ENCODE measurements around the gene FKBP1A.
"Not testable (repeated sequence)": the region's sequence is repeated elsewhere in the genome, so short reads cannot be mapped to it uniquely, and the experiment has no call there.

FKBP1A gene

GRCh38 chr20:1426231-1426849, 33.5 kb upstream of the FKBP1A start:
- TF ChIP-seq ZNF274 (IDR thresholded peaks at IDR 0.05; ENCODE audit: low read depth, low read length), result no peak
- no peak overlapping the region for H3K4me3 ChIP-seq (ENCODE audit: low read length)

GRCh38 chr20:1424336-1424735, 31.5 kb upstream of the FKBP1A start:
- TF ChIP-seq ZNF274 (IDR thresholded peaks at IDR 0.05; ENCODE audit: low read depth, low read length), result no peak

GRCh38 chr20:1423625-1424106, 30.8 kb upstream of the FKBP1A start:
- no peak overlapping the region for H3K4me3 ChIP-seq (ENCODE audit: low read length)
- no peak for TF ChIP-seq ZNF274 (IDR thresholded peaks at IDR 0.05; ENCODE audit: low read depth, low read length)

More at GRCh38 chr20:1424336-1424735, 31.5 kb upstream of the FKBP1A start:
- no peak overlapping the region for H3K4me3 ChIP-seq (ENCODE audit: low read length)

- no peak for TF ChIP-seq ZNF274 (IDR thresholded peaks at IDR 0.05; ENCODE audit: low read depth, low read length)
Observed at GRCh38 chr20:1423206-1423605, 30.4 kb upstream of the FKBP1A start.

GRCh38 chr20:1422753-1423152, 29.9 kb upstream of the FKBP1A start:
- H3K4me3 ChIP-seq (ENCODE audit: low read length), result no peak overlapping the region
- TF ChIP-seq ZNF274 (IDR thresholded peaks at IDR 0.05; ENCODE audit: low read depth, low read length), result no peak

More at GRCh38 chr20:1423206-1423605, 30.4 kb upstream of the FKBP1A start:
- H3K4me3 ChIP-seq (ENCODE audit: low read length), result no peak overlapping the region

GRCh38 chr20:1420066-1420465, 27.2 kb upstream of the FKBP1A start:
- TF ChIP-seq ZNF274 (IDR thresholded peaks at IDR 0.05; ENCODE audit: low read depth, low read length), result no peak
- H3K4me3 ChIP-seq (ENCODE audit: low read length), result no peak overlapping the region

- TF ChIP-seq ZNF274 (IDR thresholded peaks at IDR 0.05; ENCODE audit: low read depth, low read length), result no peak
- no peak overlapping the region for H3K4me3 ChIP-seq (ENCODE audit: low read length)
Observed at GRCh38 chr20:1418350-1418749, 25.5 kb upstream of the FKBP1A start.

GRCh38 chr20:1417790-1418189, 24.9 kb upstream of the FKBP1A start:
- no peak for TF ChIP-seq ZNF274 (IDR thresholded peaks at IDR 0.05; ENCODE audit: low read depth, low read length)
- H3K4me3 ChIP-seq (ENCODE audit: low read length), result no peak overlapping the region

GRCh38 chr20:1417273-1417672, 24.4 kb upstream of the FKBP1A start:
- H3K4me3 ChIP-seq (ENCODE audit: low read length), result no peak overlapping the region

GRCh38 chr20:1415667-1416468, 23.0 kb upstream of the FKBP1A start:
- no peak overlapping the region for H3K4me3 ChIP-seq (ENCODE audit: low read length)
- no peak for TF ChIP-seq ZNF274 (IDR thresholded peaks at IDR 0.05; ENCODE audit: low read depth, low read length)

More at GRCh38 chr20:1417273-1417672, 24.4 kb upstream of the FKBP1A start:
- TF ChIP-seq ZNF274 (IDR thresholded peaks at IDR 0.05; ENCODE audit: low read depth, low read length), result no peak

GRCh38 chr20:1414982-1415381, 22.1 kb upstream of the FKBP1A start:
- TF ChIP-seq ZNF274 (IDR thresholded peaks at IDR 0.05; ENCODE audit: low read depth, low read length), result no peak
- H3K4me3 ChIP-seq (ENCODE audit: low read length), result no peak overlapping the region

GRCh38 chr20:1405801-1406200, 12.9 kb upstream of the FKBP1A start:
- TF ChIP-seq ZNF274 (IDR thresholded peaks at IDR 0.05; ENCODE audit: low read depth, low read length), result no peak
- no peak overlapping the region for H3K4me3 ChIP-seq (ENCODE audit: low read length)

GRCh38 chr20:1403624-1404023, 10.8 kb upstream of the FKBP1A start:
- no peak for TF ChIP-seq ZNF274 (IDR thresholded peaks at IDR 0.05; ENCODE audit: low read depth, low read length)
- no peak overlapping the region for H3K4me3 ChIP-seq (ENCODE audit: low read length)

GRCh38 chr20:1402149-1402548, 9.3 kb upstream of the FKBP1A start:
- no peak overlapping the region for H3K4me3 ChIP-seq (ENCODE audit: low read length)
- TF ChIP-seq ZNF274 (IDR thresholded peaks at IDR 0.05; ENCODE audit: low read depth, low read length), result no peak

GRCh38 chr20:1401451-1401907, 8.6 kb upstream of the FKBP1A start:
- TF ChIP-seq ZNF274 (IDR thresholded peaks at IDR 0.05; ENCODE audit: low read depth, low read length), result no peak
- H3K4me3 ChIP-seq (ENCODE audit: low read length), result no peak overlapping the region

GRCh38 chr20:1399678-1400366, 7.0 kb upstream of the FKBP1A start:
- not testable (repeated sequence) for H3K4me3 ChIP-seq (ENCODE audit: low read length)

- H3K4me3 ChIP-seq (ENCODE audit: low read length), result not testable (repeated sequence)
Observed at GRCh38 chr20:1398185-1398584, 5.3 kb upstream of the FKBP1A start.
